ENCODE data around the gene DAB2IP.

DAB2IP gene

GRCh38 chr9:121645003-121645402 lies 6.4 kb upstream of the DAB2IP start:
- no peak for DNase-seq

DNA sequence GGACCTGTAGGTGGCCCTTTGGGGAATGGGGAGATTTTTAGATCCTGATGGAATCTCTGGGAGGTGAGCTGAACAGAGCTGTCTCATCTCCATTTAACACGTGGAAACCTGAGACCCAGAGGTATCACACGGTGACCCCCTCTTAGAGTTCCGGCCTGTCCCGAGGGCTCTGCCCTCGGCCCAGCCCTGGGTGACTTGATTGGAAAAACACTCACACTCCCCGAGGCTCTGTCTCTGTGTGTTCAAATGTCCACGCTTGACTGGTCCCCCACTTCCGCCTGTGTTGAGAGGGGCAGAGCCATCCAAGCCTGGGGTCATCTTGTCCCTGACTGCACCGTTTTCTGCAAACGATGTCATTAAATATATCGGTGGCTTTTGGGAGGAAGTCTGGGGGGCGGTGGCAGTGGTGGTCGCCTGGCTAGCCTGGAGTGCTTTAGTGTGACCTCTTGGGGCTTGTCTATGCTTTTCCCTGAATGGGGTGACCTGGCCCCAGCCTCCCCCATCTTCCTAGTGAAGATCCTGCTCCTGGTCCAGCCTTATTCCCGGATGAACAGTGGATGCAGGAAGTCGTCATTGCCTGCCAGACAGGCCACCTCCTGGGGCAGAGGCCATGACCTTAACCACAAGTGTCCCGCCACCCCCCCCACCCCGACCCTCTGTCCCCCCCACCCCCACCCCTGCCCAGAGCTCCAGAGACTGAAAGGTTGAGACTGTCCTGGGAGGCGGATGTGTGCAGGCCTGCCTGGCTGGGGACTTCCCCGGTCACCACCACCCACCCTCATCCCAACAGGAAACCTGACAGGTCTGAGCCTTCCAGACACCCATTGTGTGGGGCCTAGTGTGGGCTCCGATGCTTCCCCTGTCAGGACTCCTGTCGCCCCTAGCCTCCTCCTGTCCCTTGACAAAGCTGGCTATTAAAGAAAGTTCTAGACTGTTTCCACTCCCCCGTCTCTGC lies 5.3 kb upstream of the DAB2IP start:
- DNase-seq = no peak

GRCh38 chr9:121646992-121647391 lies 4.4 kb upstream of the DAB2IP start:
- DNase-seq = no peak

DNA sequence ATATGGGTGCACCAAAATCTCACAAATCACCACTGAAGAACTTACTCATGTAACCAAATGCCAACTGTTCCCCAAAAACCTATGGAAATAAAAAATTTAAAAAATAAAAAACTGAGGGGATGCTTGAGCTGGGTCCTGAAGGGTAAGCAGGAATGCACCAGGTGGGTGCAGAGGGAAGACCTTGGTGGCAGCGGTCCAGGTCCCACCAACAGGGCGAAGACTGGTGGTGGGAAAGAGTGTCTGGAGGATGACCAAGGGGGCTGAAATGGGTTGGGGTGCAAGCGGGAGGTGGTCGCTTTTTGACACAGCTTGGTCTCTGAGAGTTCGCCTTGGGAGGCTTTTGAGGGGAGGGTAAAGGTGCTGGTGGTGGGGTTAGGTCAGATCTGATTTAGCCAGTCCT lies 3.3 kb upstream of the DAB2IP start:
- DNase-seq = no peak

DNA sequence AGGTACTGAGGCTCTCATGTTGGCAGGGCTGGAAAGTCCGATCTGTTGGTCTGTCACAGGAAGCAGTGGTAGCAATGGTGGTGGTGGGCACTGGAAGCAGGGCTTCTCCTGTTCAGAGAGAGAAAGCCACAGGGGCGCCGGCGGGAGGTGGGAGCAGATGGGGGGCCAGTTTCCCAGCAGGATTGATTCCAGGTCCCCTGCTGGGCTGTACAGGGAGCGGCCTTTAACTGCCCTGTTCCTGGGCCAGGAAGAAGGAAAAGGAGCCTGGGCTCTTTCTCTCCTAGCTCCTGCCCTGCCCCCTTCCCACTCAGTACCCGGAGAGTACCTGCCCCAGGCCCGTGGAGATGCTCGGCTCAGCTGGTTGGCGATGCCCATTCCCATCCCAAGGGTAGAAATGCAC lies 2.6 kb upstream of the DAB2IP start:
- no peak for DNase-seq

DNA sequence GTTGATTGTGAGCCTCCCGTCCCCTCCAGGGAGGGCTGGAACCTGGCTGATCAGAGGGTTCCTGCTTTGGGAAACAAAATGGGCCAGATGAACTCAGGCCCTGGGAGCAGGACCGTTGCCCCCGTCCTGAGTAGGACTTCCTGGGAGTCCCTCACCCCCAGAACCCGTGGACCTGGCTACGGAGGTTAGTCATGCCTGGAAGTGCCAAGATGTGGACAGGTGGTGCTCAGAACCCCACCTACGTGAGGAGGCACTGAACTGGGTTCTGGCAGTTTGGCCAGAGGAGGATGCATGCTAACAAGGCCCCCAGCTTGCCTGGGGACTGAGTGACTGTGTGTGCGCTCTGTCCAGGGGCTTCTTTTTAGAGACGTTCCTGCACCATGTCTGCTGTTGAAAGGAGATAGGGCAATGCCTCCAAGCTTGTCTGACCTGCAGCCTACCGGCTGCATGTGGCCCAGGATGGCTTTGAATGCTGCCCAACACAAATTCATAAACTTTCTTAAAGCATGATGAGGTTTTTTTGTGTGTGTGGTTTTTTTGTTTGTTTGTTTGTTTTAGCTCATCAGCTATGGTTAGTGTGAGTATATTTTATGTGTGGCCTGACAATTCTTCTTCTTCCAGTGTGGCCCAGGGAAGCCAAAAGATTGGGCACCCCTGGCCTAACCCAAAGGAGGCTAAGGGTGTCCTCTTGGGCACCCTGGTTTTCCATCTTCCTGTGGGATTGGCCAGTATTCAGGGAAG lies 1.8 kb upstream of the DAB2IP start:
- no peak for DNase-seq

DNA sequence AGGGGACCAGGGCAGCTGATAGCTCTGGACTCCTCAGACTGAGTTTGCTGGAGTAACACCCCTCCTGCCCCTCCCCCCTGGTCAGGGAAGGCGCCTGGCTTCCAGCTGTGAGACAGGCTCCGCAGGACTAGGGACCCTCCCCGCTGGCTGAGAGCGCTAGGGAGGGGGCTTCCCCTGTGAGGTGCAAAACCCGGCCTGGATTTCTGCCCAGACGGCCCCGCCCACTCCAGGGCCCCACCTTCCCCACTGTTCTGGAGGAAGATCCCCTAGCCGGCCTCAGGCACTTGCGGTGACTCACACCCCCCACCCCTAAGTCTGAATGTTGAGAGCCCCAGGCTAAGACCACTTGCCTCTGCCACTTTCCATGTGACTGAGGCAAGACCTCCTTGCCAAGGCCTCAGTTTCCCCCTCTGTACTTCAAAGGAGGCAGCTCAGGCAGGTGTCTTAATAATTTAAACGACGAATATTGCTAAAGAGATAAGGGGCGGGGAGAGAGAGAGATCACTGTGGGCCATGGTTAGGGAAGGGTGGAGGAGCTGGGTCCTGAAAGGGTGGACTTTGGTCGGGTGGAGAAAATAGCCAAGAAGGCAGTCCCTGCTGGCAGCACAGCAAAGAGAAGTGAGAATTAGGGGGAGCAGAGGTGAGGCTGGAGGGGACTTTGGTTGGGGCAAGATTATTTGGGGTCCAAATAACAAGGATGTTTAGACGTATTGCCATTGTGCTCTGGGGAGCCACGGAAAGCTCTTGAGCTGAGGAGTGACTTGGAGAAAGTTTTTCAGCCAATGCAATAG lies 1.0 kb upstream of the DAB2IP start:
- DNase-seq = peak; percentile 56

DNA sequence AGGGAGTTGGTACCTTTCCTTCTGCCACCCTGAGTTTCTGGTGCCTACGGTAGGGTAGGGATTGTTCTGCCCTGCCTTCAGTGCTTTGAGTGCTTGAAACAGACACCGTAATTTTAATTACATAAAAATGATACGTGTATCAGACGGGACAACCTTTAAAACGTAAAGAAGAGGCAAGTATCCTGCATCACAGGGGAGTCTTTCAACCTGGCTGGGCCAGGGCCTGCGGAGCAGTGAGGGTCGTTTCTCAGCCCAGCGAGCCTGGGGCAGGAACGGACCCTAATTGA lies 483 bp upstream of the DAB2IP start:
- DNase-seq = no peak

- no peak for DNase-seq
Observed at GRCh38 chr9:121652021-121652837, 795 bp downstream of the DAB2IP start.

GRCh38 chr9:121652838-121653231 lies 1.4 kb downstream of the DAB2IP start:
- no peak for DNase-seq

GRCh38 chr9:121654499-121655140 lies 3.2 kb downstream of the DAB2IP start:
- no peak for DNase-seq

DNA sequence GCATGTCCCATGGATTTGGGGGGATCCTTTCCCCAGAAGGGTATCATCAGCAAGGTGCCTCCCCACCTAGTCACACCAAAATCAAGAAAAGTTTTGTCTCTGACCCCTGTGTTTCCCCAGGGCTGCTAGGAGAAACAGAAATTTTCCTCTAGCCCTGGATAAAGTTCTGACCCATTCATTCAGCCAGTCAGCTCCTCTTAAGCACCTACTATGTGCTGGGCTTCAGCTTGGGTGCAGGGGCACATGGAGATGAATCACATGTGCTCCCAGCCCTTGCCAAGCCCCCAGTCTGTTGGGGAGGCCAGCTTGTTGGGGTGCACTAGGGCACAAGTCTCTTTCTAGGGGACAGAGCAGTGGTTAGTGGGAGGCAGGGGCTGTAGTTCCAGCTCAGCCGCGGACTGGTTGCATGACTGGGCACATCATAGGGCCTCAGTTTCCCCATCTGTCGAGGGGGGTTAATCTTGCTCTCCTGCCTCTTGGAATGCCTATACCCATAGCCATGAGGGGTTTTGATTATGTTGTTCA lies 3.9 kb downstream of the DAB2IP start:
- DNase-seq = no peak

GRCh38 chr9:121656941-121657470 lies 5.6 kb downstream of the DAB2IP start:
- no peak for DNase-seq

- DNase-seq = no peak
Observed at GRCh38 chr9:121658166-121658565, 6.7 kb downstream of the DAB2IP start.

DNA sequence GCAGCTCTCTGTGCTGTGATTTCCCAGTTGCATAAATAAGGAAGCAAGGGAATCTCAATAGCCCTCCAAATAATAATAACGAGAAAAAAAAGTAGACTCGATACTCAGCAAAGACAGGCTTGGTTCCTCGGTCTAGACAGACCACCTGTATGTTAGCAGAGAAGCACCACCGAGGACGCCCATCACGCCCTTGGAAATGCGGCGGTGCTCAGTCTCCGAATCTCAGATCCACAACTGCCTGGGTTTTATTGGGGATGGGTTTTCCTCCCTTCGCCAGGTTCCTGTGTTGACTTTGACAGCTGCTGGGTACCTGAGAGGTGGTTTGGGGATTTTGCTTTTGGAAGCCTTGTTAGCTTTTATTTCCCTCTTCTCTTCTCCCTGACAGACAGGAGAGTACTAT lies 7.2 kb downstream of the DAB2IP start:
- DNase-seq = no peak

GRCh38 chr9:121660367-121660766 lies 8.9 kb downstream of the DAB2IP start:
- DNase-seq = no peak

DNA sequence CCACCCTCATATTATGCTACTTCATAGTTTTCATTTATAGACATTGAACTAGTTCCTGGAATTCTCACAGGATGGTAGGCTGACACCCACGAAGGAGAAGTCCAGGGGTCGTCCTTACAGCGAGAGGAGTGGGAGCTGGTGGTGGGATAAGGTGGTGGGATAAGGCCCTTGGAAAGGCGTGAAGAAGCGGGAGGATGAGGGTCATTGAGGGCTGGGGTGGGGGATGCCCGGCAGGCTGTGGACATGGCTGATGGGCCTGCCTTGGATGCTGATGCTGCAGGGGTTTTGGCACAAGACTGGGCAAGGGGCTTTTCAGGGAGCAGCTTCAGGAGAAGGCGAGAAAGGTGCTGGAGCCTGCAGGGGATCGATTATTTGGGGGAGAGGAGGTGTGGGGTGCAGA lies 9.4 kb downstream of the DAB2IP start:
- DNase-seq = no peak

GRCh38 chr9:121661328-121661727 lies 9.9 kb downstream of the DAB2IP start:
- DNase-seq = no peak

DNA sequence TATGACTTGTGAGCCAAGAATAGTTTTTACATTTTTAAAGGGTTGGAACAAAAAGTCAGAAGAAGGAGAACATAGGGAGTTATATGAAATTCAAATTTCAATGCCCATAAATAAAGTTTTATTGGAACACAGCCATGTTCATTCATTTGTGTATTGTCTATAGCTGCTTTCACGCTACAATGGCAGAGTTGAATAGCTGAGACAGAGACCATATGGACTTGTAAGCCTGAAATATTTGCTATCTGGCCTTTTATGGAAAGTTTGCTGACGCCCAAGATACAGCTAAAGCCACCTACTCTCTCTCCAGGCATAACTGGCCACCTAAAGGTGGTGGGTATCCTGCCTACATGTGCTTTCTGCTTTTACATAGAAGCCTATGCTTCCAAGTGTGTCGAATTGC lies 10.9 kb downstream of the DAB2IP start:
- DNase-seq = no peak

DNA sequence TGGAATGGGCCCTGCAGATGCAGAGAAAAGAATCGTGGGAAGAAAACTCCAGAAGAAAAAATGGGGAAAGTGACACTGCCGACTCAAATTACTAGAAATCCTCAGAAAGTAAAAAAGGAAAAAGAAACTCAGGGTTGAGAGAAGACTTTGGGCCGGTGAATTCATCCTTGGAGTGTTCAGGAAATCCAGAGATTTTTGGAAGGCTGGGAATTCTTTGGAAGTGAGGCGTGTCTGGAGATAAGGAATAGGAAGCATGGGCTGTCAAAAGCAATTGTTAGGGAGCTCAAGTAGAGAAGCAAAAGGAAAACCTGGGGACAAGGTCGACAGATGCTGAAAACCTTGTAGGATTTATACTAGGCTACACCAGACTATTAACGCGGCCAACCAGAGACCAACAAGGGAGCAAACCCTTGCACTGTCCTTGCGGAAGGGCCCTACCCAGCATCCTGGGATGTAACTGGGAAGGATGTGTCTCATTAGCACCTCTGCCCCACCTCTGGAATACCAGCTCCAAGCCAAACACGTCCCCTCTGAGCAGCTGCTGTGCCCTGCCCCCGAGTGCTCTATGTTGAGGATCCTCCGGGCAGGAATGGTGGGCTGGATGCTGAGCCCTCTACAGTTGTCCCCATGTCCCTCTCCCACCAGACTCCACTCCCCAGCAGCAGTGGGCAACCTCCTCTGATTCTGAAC lies 11.6 kb downstream of the DAB2IP start:
- DNase-seq = no peak

DNA sequence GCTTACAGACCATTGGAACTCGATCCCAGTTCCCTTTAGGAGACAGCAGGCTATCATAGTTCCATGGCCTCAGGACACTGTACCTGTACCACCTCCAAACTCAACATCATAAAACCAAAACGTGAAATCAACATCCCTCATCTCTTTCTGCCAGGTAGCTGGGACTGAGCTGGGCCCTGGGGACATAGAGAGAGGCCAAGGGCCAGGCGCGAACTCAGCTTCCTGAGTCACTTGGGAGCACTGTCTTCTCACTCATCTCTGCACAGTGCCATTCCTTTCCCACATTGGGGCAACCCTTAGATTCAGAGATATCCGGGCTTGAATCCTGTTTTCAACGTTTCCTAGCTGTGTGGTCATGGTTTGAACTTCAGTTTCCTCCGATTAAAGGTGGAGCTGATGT lies 12.2 kb downstream of the DAB2IP start:
- no peak for DNase-seq
